HepG2 (cell line): ENCODE data around the gene SGK1. TPM values are rescaled to one million over a fixed set of nuclear protein-coding genes. Genes with fewer than 3 reads are reported as not detected.

Experiments
- ADNP ChIP-seq: sonication (generic); formaldehyde crosslinking; IDR thresholded peaks from 2 replicates; pipeline ENCODE4 v1.4.0; 2020; ENCODE audit warnings: missing genetic modification reagents
- CHD2 ChIP-seq: IDR thresholded peaks from 2 replicates; pipeline ENCODE4 v1.6.1; 2011; ENCODE audit warnings: low read depth, low read length, improper control_type of control experiment
- FOXJ3 ChIP-seq: sonication (generic); formaldehyde crosslinking; IDR thresholded peaks from 2 replicates; pipeline ENCODE4 v1.4.0; 2020; ENCODE audit warnings: missing genetic modification reagents, mild to moderate bottlenecking, borderline replicate concordance
- KAT2B ChIP-seq: fragments of 150-350 bp; IDR thresholded peaks from 2 replicates; pipeline ENCODE4 v1.6.1; 2014; ENCODE audit warnings: low read depth, low read length, borderline replicate concordance
- MAFF ChIP-seq: IDR thresholded peaks from 2 replicates; pipeline ENCODE4 v1.6.1; 2011; ENCODE audit warnings: low read depth, low read length, improper control_type of control experiment
- NRL ChIP-seq: sonication (generic); formaldehyde crosslinking; IDR thresholded peaks from 2 replicates; pipeline ENCODE4 v1.5.0; 2020; ENCODE audit warnings: missing genetic modification reagents, mild to moderate bottlenecking, moderate library complexity, borderline replicate concordance
- RAD21 ChIP-seq: fragments of 450-650 bp; formaldehyde crosslinking; IDR thresholded peaks from 2 replicates; pipeline ENCODE4 v1.5.0; 2020; ENCODE audit warnings: mild to moderate bottlenecking
- SNRNP70 ChIP-seq: fragments of 200-400 bp; formaldehyde crosslinking; IDR thresholded peaks from 2 replicates; pipeline ENCODE4 v1.6.1; 2017; ENCODE audit warnings: mild to moderate bottlenecking, low read depth, low read length, moderate library complexity
- TBX2 ChIP-seq: sonication (generic); formaldehyde crosslinking; IDR thresholded peaks from 2 replicates; pipeline ENCODE4 v1.5.0; 2020; ENCODE audit warnings: missing genetic modification reagents, mild to moderate bottlenecking, borderline replicate concordance
- TOE1 ChIP-seq: sonication (generic); formaldehyde crosslinking; IDR thresholded peaks from 2 replicates; pipeline ENCODE4 v1.4.0; 2020; ENCODE audit warnings: mild to moderate bottlenecking, missing genetic modification reagents
- ZNF354B ChIP-seq: sonication (generic); formaldehyde crosslinking; IDR thresholded peaks from 2 replicates; pipeline ENCODE4 v1.8.0; 2022; ENCODE audit warnings: mild to moderate bottlenecking, missing genetic modification reagents
- ZNF407 ChIP-seq: sonication (generic); formaldehyde crosslinking; IDR thresholded peaks from one replicate; pipeline ENCODE4 v1.5.1; 2020; ENCODE audit warnings: mild to moderate bottlenecking, missing genetic modification reagents; ENCODE audit errors: not compliant biosample characterization
- ZNF614 ChIP-seq: IDR thresholded peaks from 2 replicates; pipeline ENCODE4 v1.6.1; 2018; ENCODE audit warnings: missing biosample characterization, missing genetic modification reagents, inconsistent platforms, borderline replicate concordance
- ZNF687 ChIP-seq: sonication (generic); formaldehyde crosslinking; IDR thresholded peaks from 2 replicates; pipeline ENCODE4 v1.5.1; 2020; ENCODE audit warnings: mild to moderate bottlenecking, missing genetic modification reagents, moderate library complexity
- ZNF720 ChIP-seq: sonication (generic); formaldehyde crosslinking; IDR thresholded peaks from 2 replicates; pipeline ENCODE4 v1.4.0; 2020; ENCODE audit warnings: missing genetic modification reagents
- polyA plus RNA-seq, 8 experiments: library from polyadenylated mRNA; depleted of rRNA in 3 of 8; stranded (reverse) in 7 of 8; unstranded in 1 of 8; fragments of >200 nt; fragmentation: Illumina TruSeq in 4 of 8; extraction: Trizol in 4 of 8; gene quantifications; 2 replicates each; pipeline versions ENCODE4 v1.2.1 to v1.2.3, GENCODE V29; 2011 to 2016; ENCODE audit warnings: low read depth in 4 of 8, missing spikeins in 1 of 8, mixed read lengths in 1 of 8; ENCODE audit not compliant: insufficient read depth in 1 of 8
- total RNA-seq, 5 experiments: library from RNA; depleted of rRNA; stranded (reverse); fragments of >200 nt; fragmentation: Illumina TruSeq; extraction: Trizol; gene quantifications; 2 replicates each; pipeline ENCODE4 v1.2.3, GENCODE V29; 2016; ENCODE audit warnings: low read depth in 1 of 5

Gene SGK1
- total and polyA plus RNA-seq, 2 of the 13 experiments (the other 11 are each of a cell fraction or from before 2014, with no cell fraction given) = 56.1 to 56.2 TPM

GRCh38 chr6:134267917-134268361 is 50.0 kb downstream of the SGK1 start (continued):
- TF ChIP-seq MAFF (peak; percentile 78), TBX2 (CRISPR knock-in tag) (peak; percentile 19; the same call in 1 of the 2 replicates), CHD2 (no peak), TOE1 (CRISPR knock-in tag) (no peak), ZNF720 (CRISPR knock-in tag) (no peak), SNRNP70 (no peak), ZNF614 (CRISPR knock-in tag) (no peak), RAD21 (CRISPR knock-in tag) (no peak), ADNP (no peak), NRL (CRISPR knock-in tag) (no peak), ZNF354B (no peak), ZNF687 (CRISPR knock-in tag) (0 out of 2 replicates have a peak, but pooled peaks have one; percentile 20), FOXJ3 (CRISPR knock-in tag) (no peak), ZNF407 (no peak), KAT2B (no peak)
